ENCODE results near the gene NAPSA.
"Not testable (repeated sequence)": the region's sequence is repeated elsewhere in the genome, so short reads cannot be mapped to it uniquely, and the experiment has no call there.

NAPSA gene

GRCh38 chr19:50329926-50330294 lies 35.5 kb downstream of the NAPSA start:
- DNase-seq = not testable (repeated sequence)

GRCh38 chr19:50329146-50329925 lies 36.1 kb downstream of the NAPSA start, which contains the start of gene KCNC3:
Gene KCNC3, minus strand, starts transcription at chr19:50329377. Its CDS starts 295 bp downstream, at chr19:50329082.
- DNase-seq = peak; percentile 97

- no peak for DNase-seq
Observed at GRCh38 chr19:50328873-50329145, 36.6 kb downstream of the NAPSA start.

GRCh38 chr19:50328224-50328872 lies 37.1 kb downstream of the NAPSA start:
- DNase-seq = no peak

- no peak for DNase-seq
Observed at GRCh38 chr19:50327461-50328223, 37.8 kb downstream of the NAPSA start.

- no peak for DNase-seq
Observed at GRCh38 chr19:50327013-50327412, 38.4 kb downstream of the NAPSA start.

- no peak for DNase-seq
Observed at GRCh38 chr19:50326101-50326664, 39.3 kb downstream of the NAPSA start.

GRCh38 chr19:50325310-50326100 lies 39.9 kb downstream of the NAPSA start:
- peak; percentile 71 for DNase-seq

GRCh38 chr19:50324331-50324730 lies 41.1 kb downstream of the NAPSA start:
- DNase-seq = no peak

- DNase-seq = no peak
Observed at GRCh38 chr19:50323782-50324133, 41.7 kb downstream of the NAPSA start.

- DNase-seq = no peak
Observed at GRCh38 chr19:50322931-50323781, 42.3 kb downstream of the NAPSA start.

- no peak for DNase-seq
Observed at GRCh38 chr19:50322234-50322633, 43.2 kb downstream of the NAPSA start.

GRCh38 chr19:50321831-50322230 lies 43.6 kb downstream of the NAPSA start:
- no peak for DNase-seq

GRCh38 chr19:50320596-50320995 lies 44.8 kb downstream of the NAPSA start:
- no peak for DNase-seq

GRCh38 chr19:50320051-50320450 lies 45.4 kb downstream of the NAPSA start:
- DNase-seq = no peak

GRCh38 chr19:50319156-50319555 lies 46.3 kb downstream of the NAPSA start:
- DNase-seq = no peak

GRCh38 chr19:50318438-50318837 lies 47.0 kb downstream of the NAPSA start:
- DNase-seq = no peak

- DNase-seq = no peak
Observed at GRCh38 chr19:50317115-50317514, 48.3 kb downstream of the NAPSA start.

- no peak for DNase-seq
Observed at GRCh38 chr19:50315773-50316448, 49.5 kb downstream of the NAPSA start.

GRCh38 chr19:50314724-50315708 lies 50.4 kb downstream of the NAPSA start:
- DNase-seq = no peak

Measured in CD4-positive, alpha-beta T cell treated with Interferon gamma for 1 hour (primary cell).